Raji (cell line): ENCODE data around the gene WSCD1.

ENCODE experiments used
- POLR2A ChIP-seq: IDR thresholded peaks from 2 replicates; pipeline ENCODE4 v1.6.1; 2011; ENCODE audit warnings: low read depth, low read length, control low read depth; ENCODE audit not compliant: insufficient read depth

WSCD1 gene

DNA sequence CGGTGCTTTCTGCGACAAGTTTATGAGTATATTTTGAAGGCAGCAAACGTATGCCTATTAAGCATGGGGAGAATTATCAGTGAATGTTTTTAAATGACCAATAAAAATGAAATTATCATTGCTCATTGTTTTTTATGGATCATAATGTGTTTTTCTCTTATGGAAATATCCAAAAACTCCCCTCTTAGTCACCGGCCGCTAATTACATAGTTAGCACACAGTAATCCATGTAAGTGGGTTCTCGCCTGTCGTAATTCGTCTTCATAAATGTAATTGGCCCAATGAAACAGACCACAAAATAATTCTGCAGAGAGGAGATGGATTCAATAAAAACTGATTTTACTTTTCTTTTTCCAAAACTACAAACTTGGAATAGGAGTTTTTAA, 69.3 kb downstream of the WSCD1 start:
- no peak for TF ChIP-seq POLR2A

DNA sequence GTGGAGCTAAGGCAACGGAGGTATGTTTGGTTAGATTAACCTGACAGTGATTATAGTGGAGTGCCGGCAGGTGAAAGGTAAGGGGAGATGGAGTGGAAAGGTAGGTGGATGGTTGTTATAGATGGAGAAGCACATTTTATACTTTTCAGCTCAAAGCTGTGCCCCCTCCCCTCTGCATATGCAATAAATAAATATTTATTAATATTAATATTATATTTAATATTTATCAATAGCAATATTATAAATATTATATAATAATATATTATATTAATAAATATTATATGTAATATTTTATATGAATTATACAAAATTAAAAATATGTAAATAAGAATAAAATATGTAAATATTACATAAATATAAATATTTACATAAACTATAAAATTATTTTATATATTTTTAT, 70.0 kb downstream of the WSCD1 start:
- TF ChIP-seq POLR2A, result no peak

DNA sequence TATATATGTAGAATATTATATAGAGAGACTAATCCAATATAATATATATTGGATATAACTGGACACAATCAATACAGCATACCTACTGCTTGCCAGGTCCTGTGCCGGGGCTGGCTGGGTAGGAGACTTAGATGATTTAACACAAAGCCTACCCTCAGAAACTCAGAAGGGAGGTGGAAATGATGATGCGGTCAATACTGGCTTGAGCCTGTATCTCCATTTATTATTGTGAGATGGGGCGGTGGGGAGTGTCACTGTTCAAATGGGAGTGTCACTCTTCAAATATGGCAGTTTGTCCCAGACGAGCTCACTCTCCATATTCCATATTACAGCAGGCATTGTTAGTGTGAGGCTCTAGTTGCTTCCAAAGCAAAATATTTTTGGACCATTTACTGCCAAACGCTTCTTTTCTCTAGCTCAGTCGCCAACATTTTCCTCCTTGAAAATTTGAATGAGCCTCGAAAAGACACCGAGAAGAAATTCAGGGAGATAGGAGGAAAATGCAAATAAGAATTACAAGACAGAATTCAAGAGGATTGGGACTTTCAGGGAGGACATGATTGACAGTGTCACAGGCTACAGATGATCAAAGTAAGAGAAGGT, 70.7 kb downstream of the WSCD1 start:
- TF ChIP-seq POLR2A, result no peak

DNA sequence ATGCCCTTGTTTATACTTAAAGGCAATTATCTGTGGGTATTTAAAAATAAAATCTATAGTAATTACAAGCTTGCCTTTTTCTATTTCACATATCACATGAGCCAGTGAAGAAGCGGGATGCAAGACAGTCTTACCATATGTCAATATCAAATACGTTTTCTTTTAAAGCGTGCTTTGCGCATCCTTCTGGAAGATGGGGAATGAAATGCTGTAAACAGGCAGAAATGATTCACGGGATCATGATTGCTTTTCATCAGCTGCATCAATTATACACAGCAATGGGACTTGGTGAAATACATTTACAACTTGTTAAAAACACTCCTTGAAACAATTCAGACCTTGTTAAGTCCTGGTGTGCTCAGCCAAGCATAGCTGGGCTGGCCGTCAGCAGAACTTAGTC, 72.5 kb downstream of the WSCD1 start:
- no peak for TF ChIP-seq POLR2A

DNA sequence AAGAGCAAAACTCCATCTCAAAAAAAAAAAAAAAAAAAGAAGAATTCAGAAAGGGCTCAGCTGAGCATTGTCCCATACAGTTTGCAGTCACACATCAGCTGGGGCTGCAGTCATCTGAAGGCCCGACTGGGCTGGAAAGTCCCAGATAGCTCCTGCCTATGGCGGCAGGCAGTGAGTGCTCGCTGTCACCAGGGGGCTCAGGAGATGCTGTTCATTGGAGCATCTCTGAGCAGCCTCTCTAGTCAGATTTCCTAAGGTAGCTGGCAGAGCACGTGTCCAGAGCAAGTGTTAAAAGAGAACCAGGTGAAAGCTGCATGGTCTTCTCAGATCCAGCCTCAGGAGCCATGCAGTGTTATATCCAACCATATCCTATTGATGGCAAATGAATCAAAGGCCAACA, 75.8 kb downstream of the WSCD1 start:
- no peak for TF ChIP-seq POLR2A

DNA sequence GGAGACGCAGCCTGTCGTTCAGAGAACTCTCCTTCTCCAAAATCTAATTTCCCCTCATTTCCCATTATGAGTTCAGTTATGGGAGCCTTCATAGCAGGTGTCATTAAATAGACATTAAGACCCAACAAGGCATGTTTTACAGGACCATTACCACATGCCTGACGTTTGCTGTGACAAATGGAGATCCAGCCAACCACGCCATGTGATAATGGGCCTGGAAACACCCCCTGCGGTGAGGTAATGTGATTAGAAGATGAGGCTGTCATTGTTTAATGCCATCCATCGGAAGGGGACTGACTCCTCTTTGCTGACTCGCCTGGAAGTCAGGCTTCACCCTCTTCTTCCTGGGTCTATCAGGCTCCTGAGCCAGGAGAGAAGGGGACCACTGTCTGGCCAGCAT, 76.9 kb downstream of the WSCD1 start:
- TF ChIP-seq POLR2A, result no peak

DNA sequence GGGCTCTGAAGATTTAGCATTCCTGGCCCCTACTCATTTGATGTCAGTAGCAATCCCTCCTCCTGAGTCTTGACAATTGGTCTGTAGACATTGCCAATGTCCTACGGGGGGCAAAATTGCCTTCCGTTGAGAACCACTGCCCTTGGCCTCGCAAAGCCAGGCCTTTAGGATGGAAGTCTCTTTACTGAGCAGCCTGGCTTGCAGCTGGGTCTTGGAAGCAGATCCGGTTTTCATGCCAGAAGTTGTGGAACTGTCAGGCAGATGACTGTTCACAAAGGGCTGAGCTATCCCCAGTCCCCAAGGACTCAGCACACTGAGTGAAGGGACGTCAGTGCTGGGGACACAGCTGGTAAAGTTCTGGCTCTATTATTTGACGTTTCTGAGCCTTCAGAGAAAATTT, 83.2 kb downstream of the WSCD1 start:
- no peak for TF ChIP-seq POLR2A

DNA sequence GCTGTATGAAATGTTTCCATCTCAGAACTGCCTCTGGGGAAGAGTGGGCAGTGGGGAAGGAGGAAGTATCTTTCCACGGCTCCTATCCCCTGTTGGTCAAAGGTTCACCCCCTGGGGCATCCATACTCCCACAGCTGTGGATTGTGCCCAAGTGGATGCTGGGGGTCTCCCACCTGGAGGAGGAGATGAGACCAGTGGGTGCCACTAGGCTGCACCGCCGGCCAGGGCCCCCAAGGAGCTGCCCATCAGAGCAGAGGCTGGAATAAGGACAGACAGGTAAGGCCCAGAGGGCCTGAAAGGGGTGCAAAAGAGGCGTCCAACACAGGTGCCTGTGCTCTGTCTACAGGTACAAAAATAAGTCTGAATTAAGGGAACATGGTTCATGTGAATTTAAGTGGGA, 87.5 kb downstream of the WSCD1 start:
- no peak for TF ChIP-seq POLR2A

DNA sequence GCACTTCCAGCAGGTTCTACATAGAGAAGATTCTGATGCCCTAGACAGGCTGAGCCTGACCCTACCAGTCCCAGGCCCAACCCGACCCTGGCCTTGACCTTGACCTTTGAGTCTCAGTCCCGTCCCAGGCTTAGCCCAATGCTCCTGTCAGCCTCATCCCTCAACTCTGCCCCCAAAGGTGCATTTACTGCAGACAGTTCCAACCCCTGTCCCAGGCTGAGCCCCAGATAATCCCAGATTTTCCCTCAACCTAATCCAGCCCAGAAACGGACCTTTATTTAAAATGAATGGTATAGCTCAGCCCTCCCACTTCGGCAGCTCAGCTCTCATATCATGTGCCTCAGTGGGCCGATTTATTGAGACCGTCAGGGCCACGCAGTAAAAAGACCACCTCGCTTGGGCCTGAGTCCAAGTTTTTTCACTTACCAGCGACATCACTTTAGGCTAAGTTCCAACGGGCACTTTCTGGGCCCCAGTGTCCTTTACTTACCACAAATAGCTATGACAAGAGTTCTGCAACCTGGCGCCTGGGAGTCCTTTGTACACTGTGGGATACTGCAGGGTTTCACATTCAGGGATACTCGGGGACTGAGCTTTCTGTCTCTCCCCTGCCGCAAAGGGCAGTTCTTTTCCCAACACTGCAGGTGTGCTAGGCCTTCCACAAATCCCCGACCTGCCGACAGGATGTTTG, 89.5 kb downstream of the WSCD1 start:
- TF ChIP-seq POLR2A, result no peak

DNA sequence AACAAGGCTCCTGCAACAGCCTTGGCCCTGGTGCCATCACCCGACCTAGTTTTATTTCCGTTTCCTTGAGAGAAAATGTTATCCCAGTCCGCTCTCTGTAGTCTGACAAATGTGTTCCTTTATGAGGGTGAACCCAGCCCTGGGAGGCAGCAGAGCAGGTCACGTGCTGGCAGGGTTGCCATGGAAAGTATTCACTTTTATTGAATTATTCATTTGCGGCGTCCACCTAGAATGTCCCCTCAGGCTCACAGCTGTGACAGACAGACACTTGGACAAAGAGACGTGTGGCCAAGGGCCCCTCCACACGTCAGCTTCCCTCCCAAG, 90.0 kb downstream of the WSCD1 start:
- TF ChIP-seq POLR2A, result no peak

DNA sequence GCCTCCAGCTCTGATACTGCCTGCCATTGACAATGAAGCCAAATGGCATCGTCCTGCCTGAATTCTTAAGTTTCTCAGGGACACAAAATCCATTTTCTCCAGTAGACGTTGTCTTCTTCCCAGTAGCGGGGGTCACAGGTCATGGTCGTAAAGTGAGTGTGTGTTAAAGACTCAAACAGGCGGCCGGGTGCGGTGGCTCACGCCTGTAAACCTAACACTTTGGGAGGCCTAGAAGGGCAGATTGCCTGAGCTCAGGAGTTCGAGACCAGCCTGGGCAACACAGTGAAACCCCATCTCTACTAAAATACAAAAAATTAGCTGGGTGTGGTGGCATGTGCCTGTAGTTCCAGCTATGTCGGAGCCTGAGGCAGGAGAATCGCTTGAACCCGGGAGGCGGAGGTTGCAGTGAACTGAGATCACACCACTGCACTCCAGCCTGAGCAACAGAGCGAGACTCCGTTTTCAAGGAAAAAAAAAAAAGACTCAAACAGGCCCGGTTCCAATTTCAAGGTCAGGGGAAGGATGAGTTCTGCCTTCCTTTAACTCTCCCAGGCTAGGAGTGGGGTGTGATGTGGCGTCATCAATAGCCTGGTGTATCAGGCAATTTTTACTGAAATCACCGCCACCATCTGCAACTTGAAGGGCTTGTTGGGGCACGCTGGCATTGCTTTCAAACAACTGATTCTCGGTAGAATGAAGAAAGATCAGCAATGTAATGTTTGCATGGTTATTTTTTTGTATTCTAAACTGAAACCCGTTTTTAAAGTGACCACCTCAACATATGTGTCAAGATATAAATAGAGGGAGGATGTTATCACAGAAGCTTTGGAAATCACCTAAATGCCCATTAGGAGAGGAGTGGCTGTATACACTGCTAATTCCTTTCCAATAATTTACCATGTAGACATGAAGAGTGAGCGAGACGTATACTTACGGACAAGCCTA, 91.0 kb downstream of the WSCD1 start:
- no peak for TF ChIP-seq POLR2A

DNA sequence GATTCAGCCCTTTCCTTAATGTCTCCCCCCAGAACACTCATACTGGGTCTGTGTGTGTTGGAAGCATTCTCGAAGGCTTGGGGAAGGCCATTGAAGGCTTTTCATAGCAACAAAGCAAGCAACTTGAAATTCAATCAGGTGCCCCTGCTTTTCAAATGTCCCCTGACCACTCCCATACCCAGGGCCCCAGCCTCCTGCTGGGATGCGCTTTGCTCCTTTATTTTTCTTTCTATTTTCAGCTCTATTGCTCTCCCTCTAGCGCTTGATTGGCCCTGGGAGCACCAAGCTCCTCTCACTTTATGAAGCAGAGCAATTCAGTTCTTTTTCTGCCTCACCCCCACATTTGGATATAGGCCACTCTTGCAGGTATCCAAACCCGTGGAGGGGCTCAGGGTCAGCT, 92.0 kb downstream of the WSCD1 start:
- TF ChIP-seq POLR2A, result no peak

DNA sequence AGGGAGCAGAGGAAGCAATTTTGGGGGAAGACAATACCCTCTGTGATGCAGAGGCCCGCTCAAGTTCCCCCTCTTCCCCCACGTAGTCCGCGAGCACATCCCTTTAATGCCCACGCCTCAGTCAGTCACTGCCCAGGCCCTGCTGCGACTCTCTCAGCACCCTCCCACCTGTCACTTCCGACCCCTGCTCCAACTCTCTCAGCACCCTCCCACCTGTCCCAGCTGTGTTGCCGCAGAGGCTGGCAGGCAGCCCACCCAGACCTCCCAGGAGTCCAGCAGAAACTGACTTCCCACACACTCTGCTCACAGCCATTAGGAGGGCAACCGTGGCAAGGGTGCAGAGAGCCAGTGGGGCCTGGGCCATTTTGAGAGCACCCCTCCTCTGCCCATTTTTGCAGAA, 92.7 kb downstream of the WSCD1 start:
- TF ChIP-seq POLR2A, result no peak

DNA sequence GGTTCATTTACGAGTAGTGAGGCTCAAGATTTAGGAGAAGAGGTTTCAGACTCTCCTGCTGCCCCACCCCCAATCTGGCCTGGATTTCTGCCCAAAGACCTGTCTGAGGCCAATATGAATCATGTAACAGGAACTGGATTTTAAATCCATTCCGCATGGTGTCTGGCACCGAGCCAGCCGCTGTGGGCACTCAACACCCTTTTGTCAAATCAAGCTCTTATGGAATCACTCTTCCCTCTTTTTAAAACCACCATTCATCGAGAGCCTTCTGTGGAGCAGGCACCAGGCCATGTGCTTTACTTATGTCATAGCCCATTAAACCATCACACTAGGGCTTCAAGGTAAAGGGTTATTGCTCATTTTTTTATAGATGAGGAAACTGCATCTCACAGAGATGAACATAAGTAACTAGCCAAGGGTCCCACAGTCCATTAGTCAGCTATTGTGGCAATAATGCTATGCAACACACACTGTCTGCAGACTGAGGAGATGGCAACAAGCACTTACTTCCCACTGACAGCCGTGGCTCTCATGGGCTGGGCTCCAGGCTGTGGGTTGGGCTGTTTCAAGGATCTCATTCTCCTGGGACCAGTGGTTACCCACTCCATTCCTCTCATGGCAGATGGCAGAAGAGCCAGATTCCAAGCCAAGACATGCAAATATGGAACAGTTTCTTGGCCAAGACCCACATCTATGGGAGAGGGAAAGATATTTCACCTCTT, 93.6 kb downstream of the WSCD1 start:
- TF ChIP-seq POLR2A, result no peak

DNA sequence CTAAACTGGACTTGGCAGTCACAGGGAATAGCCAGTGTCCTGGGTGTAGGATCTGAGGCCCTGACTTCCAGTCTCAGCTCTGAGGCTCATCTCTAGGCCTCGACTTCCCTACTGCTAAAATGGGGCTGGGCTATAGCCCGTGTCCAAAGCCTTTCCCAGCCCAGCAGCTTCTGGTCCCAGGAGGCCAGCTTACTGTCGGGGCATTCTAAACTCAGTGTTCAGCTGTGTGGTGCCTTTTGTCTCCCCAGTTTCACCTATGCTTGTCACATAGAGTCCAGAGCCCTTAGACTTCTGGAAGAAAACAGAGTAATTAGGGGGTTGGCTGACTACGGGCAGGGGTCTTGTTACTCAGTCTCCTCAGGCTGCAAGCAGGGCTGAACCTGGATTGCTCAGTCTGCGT, 94.8 kb downstream of the WSCD1 start:
- no peak for TF ChIP-seq POLR2A
